A673 (cell line): ENCODE results near the gene NPLOC4.

Experiments
- CTCF ChIP-seq: fragments of 300-800, 200-600 bp; sonication (generic); conservative IDR thresholded peaks from 2 replicates; pipeline ENCODE4 v1.5.1; 2017; ENCODE audit warnings: low read depth, mild to moderate bottlenecking, antibody characterized with exemption, low read length, moderate library complexity, mixed read lengths
- EZH2 ChIP-seq: fragments of 200-600 bp; sonication (generic); IDR thresholded peaks from 2 replicates; pipeline ENCODE4 v1.6.1; 2017; ENCODE audit warnings: borderline replicate concordance, low read depth, mild to moderate bottlenecking, mixed read lengths, antibody characterized with exemption, low read length; ENCODE audit not compliant: poor library complexity, severe bottlenecking

- TF ChIP-seq CTCF (no peak), EZH2 (no peak)
Observed at GRCh38 chr17:81662002-81662401, 25.1 kb upstream of the NPLOC4 start.
